Hippocampal formation (tissue), 2 donors: ENCODE data around the gene SNIP1.
A peak's percentile ranks its signal among the peaks of the same experiment; 100 is the strongest.
"Not testable (repeated sequence)": the region's sequence is repeated elsewhere in the genome, so short reads cannot be mapped to it uniquely, and the experiment has no call there.

Source experiments
- DNase-seq, 2 donors: peaks; one replicate each; lab custom pipeline; 2025; lab: John Stamatoyannopoulos, UW

The SNIP1 gene

DNA sequence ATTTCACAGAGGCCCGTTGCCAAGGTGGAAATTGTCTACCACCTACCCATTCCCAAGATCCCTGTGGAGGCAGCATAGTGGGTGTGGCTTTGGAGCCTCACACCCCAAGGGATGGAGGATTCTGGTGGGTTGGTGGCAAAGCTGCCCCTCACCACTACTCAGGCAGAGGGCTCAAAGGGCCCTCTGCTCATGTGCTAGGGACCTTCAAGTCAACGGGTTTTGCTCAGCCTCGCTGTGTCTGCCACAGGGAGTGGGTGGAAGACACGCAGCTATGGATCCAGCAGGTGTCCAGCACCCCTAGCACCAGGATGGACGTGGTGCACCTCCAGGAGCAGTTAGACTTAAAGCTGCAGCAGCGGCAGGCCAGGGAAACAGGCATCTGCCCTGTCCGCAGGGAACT is 5.0 kb upstream of the SNIP1 start:
- no peak for DNase-seq

DNA sequence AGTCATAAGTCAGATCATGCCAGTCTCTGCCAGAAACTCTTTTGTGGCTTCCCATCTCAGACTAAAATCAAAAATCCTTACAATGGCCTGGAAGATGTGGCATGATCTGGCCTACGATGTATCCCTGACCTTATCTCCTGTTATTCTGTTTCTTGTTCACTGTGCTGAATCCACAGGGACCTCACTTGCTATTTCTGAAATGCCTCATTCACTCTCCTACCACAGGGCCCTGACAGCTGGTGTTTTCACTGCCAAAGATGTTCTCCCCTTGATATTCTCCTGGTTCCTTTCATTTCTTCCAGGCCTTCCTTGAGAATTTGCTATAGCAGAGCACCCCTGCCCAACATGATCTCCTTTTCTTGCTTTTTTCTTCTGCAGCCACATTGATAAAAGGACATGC is 4.3 kb upstream of the SNIP1 start:
- no peak for DNase-seq

DNA sequence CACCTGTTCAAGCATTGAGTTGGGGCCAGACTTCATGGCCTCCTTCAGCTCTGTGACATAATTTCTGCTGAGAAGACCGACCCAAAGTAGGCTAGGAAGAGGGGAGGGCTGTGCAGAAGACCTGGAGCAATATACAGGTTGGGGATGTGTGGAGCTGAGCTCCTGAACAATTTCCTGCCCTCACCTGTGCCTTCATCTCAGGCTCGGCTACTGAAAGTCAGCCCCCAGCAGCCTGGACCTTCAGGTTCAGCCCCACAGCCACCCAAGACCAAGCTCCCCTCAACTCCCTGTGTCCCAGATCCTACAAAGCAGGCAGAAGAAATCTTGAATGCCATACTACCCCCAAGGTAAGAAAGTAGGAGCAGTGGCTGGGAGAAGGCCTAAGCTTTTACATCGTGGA is 3.3 kb upstream of the SNIP1 start:
- no peak for DNase-seq

DNA sequence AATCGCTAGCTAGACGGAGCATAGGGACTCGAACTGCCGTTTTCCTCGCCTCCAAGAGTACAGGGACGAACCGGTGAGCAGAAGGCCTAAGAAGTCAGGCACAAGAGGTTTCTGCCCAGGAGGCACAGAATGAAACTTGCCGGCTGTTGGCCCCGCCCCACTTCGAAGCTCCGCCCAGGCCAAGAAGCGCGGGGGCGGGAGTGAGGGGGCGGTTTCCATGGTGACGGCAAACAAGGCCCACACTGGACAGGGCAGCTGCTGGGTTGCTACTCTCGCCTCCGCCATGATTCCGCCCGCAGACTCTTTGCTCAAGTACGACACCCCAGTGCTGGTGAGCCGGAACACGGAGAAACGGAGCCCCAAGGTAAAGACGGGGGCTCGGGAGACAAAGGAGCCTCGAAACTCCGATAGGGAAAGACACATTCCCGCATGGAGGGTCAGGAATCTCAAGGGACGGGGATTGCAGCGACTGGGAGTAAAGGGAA is 2.7 kb upstream of the SNIP1 start, which contains the start of gene DNALI1:
TSS of gene DNALI1 (plus strand) at position 229 of the 485 bp plus-strand sequence. CDS start at position 284, 55 bp downstream.
- peak; percentile 52 to 80 for DNase-seq

DNA sequence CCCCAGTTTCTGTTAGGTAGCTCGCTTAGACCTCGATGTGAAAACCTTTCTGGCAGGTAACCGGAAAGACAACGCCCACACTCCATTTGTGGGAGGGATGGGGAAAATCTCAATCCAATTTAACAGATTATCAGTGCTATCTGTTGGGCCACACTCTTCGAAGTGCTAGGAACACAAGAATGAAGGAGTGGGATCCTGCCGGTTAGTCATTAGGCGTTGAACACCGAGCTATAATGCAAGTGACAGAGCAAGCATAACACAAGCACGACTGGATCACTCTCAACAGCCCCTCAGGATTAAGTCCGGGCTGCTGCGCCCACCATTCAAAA is 531 bp downstream of the SNIP1 start:
- no peak for DNase-seq

DNA sequence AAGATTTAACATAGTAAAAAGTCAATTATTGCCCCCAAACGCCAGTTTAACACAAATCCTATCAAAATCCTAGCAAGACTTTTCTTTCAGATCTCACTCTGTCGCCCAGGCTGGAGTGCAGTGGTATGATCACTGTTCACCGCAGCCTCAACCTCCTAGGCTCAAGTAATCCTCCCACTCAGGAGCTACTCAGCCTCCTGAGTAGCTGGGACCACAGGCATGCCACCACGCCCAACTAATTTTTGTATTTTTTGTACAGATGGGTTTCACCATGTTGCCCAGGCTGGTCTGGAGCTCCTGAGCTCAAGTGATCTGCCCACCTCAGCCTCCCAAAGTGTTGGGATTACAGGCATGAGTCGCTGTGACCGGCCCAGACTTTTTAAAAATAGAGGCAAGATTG is 4.8 kb downstream of the SNIP1 start:
- DNase-seq = no peak

DNA sequence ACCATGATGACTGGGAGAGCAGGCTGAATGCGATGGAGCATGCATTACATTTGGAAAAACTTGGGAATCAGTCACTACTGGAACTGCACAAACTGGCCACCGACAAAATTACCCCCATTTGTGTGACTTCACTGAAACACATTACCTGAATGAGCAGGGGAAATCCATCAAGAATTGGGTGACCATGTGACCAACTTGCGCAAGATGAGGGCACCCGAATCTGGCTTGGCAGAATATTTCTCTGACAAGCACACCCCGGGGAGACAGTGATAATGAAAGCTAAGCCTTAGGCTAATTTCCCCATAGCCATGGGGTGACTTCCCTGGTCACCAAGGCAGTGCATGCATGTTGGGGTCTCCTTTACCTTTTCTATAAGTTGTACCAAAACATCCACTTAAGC is 9.1 kb downstream of the SNIP1 start:
- DNase-seq = no peak

DNA sequence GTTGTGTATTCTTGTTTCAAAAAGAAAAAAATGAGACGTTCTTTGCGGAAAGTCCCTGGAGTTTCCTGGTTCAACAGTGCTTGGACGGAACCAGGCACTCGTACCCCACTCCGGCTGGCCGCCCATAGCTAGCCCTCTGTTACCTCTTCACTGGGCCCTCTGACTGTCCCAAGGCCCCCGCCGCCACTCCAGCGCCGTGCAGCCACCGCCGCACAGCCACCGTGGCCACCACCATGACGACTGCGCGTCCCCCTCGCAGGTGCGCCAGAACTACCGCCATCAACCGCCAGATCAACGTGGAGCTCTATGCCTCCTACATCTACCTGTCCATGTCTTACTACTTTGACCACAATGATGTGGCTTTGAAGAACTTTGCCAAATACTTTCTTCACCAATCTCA is 9.6 kb downstream of the SNIP1 start:
- no peak for DNase-seq

DNA sequence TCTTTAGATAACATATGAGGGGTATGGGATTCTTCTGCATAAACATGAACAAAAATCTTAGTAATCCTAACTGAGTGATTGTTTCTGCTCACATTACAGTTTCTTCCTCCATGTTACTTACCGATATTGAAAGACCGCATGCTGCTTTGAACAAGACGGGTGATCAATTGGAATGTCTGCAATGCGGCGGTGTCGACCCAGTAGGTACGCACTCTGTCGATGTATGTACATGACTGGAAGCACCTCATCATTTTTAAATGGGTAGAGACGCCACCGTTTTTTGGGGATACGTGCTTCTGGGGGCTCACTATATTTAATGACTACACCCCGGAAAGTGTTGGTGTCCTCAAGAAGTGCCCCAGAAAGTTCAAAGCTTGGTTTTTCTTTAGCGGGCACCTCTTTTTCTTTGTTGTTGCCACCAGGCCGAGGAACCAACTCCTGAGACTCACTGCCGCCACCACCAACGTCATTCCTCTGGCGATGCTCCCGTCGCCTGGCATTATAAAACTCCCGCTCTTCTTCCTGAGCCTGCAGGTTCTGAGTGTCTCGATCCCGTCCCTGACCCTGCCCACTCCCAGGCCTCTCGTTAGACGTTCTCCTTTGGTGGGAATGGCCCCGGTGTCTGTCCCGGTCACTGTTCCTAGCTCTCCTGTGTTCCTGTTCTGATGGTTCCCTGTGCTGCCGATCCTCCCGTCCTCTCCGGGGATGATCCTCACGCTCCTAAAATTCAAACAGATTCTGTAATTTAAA is 13.9 kb downstream of the SNIP1 start:
- DNase-seq = no peak

DNA sequence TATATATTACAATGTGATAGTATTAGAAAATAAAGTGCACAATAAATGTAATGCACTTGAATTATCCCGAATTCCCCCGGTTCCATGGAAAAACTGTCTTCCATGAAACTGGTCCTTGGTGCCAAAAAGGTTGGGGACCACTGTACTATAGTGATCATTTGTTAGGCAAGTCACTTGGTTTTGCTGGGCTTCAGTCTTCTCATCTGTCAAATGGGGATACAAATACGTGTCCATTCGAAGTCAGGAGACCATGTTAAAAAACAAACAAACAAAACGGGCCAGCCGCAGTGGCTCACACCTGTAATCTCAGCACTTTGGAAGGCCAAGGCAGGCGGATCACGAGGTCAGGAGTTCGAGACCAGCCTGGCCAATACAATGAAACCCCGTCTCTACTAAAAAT is 14.9 kb downstream of the SNIP1 start:
- DNase-seq = not testable (repeated sequence)

DNA sequence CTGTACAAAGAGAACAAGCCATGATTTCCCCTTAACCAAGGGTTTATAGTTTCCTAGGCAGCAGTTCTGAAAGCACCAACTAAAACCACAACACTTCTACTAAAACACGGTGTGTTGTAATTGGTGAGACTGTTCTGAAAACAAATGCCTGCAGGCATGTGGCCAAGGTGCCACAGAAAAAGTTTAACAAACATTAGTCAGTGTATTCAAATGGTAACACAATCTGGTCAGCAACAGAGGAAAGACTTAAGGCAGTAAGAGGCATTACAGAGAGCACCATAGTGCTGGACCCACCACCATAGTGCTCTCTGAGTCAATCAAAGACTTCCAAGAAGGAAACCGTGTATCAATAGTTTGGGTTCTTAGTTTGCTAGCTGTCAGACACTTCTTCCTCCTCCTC is 16.7 kb downstream of the SNIP1 start:
- DNase-seq = no peak

DNA sequence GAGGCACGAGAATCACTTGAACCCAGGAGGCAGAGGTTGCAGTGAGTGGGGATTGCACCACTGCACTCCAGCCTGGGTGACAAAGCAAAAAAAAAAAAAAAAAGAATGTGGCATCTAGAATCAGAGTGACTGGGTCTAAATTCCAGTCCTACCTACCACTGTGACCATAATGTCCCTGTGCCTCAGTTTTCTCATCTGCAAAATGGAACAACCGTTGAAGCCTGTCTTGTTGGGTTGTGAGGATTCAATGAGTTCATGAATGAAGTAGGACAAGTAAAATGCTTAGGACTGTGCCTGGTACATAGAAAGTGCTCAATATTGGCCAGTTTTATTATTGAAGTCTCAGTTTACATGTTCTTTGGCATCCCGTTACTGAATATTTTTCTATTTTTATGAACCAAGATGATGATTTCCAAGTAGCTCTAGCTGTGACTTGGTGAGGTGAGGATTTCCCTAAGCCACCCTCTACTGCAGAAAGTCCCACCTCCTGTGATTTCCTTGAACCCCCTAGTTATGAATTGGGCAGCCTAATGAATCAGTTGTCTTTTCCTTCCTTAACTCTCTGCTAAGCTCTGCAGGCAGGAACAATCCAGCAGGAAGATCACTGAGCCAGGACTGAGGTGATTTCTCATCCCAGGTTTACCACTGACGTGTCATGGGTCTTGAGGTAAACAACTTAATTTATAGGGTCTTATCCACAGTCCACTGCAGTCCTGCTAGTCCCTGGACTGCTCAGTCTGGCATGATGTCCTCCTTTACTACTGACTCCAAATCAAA is 20.6 kb downstream of the SNIP1 start:
- DNase-seq = no peak

DNA sequence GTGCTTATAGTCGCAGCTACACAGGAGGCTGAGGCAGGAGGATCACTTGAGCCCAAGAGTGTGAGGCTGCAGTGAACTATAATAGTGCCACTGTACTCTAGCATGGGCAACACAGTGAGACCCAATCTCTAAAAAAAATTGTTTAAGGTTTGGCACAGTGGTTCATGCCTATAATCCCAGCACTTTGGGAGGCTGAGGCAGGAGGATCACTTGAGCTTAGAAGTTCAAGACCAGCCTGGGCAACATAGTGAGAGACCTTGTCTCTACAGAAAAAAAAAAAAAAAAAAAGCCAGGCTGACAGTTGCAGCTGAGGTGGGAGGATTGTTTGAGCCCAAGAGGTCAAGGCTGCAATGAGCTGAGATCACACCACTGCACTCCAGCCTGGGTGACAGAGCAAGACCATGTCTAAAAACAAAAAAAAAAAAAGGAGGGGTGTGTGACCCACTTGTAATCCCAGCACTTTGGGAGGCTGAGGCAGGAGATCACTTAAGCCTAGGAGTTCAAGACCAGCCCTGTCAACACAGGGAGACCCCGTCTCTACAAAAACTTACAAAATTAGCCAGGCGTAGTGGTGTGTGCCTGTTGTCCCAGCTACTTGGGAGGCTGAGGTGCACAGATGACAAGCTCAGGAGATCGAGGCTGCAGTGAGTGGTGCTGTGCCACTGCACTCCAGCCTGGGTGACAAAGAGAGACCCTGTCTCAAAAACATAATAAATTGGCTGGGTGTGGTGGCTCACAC is 21.5 kb downstream of the SNIP1 start:
- not testable (repeated sequence) for DNase-seq

DNA sequence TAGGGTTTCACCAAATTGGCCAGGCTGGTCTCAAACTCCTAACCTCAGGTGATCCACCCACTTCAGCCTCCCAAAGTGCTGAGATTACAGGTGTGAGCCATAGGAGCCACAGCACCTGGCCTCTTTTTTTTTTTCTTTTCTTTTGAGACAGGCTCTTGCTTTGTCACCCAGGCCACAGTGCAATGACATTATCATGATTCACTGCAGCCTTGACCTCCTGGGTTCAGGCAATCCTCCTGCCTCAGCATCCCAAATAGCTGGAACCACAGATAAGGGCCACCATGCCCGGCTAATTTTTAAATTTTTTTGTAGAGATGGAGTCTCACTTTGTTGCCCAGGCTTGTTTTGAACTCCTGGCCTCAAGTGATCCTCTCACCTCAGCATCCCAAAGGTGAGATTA is 24.2 kb downstream of the SNIP1 start:
- not testable (repeated sequence) for DNase-seq

DNA sequence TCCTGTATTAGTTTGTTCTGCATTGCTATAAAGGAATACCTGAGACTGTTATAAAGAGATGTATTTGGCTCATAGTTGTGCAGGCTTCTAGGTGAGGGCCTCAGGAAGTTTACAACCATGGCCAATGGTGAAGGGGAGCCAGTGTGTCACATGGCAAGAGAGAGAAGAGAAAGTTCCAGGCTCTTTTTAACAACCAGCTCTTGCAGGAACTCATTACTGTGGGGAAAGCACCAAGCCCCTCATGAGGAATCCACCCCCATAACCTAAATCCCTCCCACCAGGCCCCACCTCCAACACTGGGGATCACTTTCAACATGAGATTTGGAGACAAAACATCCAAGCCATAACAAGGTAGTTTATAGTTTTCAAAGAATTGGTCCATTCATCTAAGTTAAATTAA is 34.5 kb downstream of the SNIP1 start:
- no peak for DNase-seq

DNA sequence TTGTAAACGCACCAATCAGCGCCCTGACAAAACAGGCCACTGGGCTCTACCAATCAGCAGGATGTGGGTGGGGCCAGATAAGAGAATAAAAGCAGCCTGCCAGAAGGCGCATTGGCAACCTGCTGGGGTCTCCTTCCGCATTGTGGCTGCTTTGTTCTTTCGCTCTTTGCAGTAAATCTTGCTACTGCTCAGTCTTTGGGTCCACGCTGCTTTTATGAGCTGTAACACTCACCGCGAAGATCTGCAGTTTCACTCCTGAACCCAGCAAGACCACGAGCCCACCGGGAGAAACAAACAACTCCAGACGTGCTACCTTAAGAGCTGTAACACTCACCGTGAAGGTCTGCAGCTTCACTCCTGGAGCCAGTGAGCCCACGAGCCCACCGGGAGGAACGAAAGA is 35.2 kb downstream of the SNIP1 start:
- DNase-seq = not testable (repeated sequence)

DNA sequence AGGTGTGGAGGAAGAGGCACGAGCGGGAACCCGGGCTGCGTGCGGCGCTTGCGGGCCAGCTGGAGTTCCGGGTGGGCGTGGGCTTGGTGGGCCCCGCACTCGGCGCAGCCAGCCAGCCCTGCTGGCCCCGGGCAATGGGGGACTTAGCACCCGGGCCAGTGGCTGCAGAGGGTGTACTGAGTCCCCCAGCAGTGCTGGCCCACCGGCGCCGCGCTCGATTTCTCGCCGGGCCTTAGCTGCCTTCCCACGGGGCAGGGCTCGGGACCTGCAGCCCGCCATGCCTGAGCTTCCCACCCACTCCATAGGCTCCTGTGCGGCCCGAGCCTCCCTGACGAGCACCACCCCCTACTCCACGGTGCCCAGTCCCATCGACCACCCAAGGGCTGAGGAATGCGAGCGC is 35.9 kb downstream of the SNIP1 start:
- not testable (repeated sequence) for DNase-seq

DNA sequence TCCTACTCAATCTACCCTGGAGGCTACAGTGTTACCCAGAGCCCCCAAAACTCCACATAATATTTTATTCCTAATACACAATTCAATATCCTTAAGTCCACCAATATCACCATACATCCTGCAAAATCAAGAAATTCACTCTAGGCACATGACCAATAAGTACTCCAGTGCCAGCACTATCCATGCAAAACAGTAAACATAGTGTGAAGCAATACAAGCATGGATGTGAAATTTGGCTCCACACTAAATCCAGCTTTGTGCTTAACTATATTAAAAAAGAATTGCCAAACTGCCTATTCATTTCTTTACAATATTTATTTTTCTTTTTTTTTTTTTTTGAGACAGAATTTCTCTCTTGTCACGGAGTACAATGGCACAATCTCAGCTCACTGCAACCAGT is 36.5 kb downstream of the SNIP1 start:
- DNase-seq = no peak

DNA sequence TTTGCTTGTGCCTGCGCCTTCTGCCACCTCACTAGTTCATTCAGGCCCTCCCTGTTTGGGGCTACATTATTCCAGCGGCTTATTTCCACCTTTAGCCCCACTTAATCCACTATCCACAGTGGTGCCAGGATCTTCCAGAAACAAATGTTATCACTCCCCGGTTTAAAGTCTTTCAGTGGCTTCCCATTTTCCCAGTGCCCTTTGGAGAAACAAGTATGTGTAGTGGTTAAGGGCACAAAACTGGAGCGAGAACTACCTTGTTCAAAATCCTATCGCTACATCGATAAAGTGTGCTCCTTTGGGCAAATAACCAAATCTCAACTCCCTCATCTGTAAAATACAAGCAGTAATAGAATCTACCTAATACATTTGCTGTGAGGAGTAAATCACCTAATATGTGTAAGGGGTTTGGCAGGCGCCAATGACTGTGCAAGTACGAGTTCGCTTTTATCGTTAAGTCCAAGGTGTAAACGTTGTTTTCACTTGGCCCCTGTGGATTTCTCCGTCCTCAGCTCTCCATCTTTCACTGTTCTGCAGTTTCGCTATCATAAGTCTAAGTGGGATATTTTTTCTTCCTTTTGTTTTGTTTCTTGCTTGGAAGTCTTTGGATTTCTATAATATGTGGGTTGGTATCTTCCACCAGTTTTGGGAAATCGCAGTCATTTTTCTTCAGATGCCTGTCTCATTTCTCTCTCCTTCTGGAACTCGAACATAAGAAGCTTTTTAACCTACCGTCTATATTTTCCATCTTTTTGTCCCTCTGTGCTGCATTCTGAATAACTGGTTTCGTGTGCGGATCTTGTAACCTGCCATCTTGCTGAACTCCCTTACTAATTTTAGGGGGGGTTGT is 38.7 kb downstream of the SNIP1 start:
- no peak for DNase-seq

DNA sequence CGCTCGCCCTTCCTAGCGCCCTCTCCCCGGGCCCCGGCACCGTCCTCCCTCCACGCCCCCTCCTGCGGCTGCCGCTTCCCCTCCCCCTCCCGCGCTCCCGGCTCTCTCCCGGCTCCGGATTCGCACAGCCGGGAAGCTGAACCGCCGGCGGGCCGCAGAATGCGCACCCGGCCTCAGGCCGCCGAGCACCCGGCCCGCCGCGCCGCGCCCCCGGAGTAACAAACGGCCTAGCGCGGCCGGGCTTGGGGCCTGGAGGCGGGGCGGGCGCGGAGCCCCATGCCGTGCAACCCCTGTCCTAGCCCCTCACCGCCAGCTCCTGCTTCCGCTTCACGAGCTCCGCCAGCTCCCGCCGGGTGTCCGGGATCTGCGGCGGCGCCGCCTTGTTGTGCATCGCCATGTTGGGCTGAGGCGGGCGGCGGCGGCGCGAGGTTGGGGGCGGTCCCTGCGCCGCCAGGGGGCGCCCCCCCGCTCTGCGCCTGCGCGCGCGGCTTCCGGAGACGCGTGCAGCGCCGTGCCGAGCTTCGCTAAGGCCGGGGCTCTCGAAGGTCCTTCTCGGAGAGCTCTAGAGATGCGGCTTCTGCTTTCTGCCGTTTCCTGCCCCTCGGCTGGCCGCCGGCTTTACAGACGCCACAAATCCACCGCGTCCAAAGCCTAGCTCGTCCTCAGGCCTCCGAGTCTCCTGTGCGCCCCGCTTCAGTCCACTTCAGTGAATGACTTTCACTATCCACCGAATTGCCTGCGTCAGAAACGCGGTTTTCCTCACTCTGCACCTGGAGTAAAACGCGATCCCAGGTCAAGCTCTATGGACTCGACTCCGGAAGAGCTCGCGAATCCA is 39.5 kb downstream of the SNIP1 start, which contains the start of gene MEAF6:
TSS of gene MEAF6 (minus strand) at position 417 of the 835 bp plus-strand sequence. CDS start at position 397, 20 bp downstream.
- peak; percentile 51 to 79 for DNase-seq
